ENCODE results near the gene F5.

Gene F5

GRCh38 chr1:169586395-169587255 is at the start of gene F5:
F5 (minus strand) TSS chr1:169586481; CDS start chr1:169586386, 95 bp downstream.
- peak; percentile 78 for DNase-seq

- no peak for DNase-seq
Observed at GRCh38 chr1:169634877-169635276, 48.6 kb upstream of the F5 start.

- no peak for DNase-seq
Observed at GRCh38 chr1:169634145-169634544, 47.9 kb upstream of the F5 start.

GRCh38 chr1:169631249-169631648 is 45.0 kb upstream of the F5 start:
- DNase-seq = no peak

- no peak for DNase-seq
Observed at GRCh38 chr1:169630006-169630405, 43.7 kb upstream of the F5 start, which contains the start of gene SELP. SELP (minus strand) TSS chr1:169630124; CDS start chr1:169630074, 50 bp downstream.

GRCh38 chr1:169624912-169625311 is 38.6 kb upstream of the F5 start:
- no peak for DNase-seq

DNA sequence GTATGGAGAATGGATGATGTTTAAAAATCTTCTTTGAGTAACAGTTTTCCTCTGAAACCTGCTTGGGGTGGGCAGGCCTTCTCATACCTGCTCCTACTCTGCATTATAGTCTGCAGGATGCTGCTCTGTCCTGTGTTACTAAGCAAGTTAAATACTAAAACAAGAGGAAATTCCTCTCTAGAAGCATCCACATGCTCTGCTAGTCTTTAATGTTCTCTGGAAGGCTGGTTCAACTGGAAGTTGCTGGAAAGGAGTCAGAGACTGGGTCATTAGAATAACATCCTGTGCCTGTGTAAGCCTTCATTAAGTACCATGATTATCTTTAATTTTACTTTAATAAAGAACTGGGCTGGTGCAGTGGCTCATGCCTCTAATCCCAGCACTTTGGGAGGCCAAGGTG is 37.8 kb upstream of the F5 start:
- no peak for DNase-seq

GRCh38 chr1:169623132-169623926 is 37.0 kb upstream of the F5 start:
- DNase-seq = no peak

GRCh38 chr1:169620565-169620964 is 34.3 kb upstream of the F5 start:
- no peak for DNase-seq

DNA sequence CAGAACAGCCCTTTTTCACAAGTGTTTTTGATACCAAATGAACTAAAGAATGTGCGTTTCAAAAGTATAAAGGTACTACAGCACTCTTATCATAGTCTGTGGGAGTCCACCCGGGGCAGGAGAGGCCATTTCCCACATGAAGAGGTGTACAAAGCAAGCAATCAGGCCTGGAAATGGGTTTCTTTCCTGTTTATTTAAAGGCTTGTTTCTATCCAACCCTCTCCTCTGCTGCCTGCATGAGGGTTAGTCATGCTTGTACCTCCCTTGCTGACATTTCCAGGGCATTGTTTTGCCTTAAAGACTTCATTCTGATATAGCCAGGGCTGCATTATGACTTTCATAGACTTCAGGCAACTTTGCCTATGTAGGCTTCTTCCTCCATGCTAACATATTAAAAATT is 32.1 kb upstream of the F5 start:
- DNase-seq = no peak

DNA sequence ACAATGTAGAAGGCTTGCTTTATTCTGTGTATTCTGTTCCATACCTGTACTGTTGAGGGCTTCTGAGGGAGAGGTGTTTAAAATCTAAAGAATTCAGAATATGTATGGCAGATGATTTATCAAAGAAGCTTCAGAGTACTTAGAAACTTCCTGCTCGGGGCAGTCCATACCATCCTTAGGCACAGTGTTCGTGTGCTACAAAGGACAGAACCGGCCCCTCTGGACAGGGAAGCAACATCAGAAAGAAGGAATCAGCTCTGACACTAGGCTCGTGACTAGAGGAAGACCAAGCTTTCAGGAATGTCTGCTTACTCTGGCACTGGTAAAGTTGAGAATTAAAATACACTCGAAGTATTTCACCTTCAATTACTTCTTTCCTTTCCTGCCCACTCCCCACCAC is 29.5 kb upstream of the F5 start:
- no peak for DNase-seq

GRCh38 chr1:169610858-169611257 is 24.6 kb upstream of the F5 start:
- DNase-seq = peak; percentile 26

DNA sequence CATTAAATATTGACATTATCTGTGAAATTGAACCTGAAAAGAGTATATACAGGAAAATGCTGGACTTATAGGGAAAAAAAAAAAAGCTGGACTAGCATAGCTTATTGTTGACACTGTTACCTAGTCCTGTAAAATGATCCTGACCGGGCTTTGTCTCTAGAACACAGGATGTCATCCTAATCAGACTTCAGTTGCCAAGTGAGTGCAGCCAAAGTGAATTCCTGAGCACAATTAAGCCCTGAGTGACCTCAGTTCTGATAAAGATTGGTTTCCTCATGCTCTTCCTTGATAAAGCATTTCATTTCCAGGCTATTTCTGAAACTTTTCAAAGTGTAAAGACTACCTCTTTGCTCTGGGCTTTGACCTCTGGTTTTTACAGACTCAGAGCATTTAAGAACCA is 23.8 kb upstream of the F5 start:
- no peak for DNase-seq

- peak; percentile 86 for DNase-seq
Observed at GRCh38 chr1:169608226-169608625, 21.9 kb upstream of the F5 start.

DNA sequence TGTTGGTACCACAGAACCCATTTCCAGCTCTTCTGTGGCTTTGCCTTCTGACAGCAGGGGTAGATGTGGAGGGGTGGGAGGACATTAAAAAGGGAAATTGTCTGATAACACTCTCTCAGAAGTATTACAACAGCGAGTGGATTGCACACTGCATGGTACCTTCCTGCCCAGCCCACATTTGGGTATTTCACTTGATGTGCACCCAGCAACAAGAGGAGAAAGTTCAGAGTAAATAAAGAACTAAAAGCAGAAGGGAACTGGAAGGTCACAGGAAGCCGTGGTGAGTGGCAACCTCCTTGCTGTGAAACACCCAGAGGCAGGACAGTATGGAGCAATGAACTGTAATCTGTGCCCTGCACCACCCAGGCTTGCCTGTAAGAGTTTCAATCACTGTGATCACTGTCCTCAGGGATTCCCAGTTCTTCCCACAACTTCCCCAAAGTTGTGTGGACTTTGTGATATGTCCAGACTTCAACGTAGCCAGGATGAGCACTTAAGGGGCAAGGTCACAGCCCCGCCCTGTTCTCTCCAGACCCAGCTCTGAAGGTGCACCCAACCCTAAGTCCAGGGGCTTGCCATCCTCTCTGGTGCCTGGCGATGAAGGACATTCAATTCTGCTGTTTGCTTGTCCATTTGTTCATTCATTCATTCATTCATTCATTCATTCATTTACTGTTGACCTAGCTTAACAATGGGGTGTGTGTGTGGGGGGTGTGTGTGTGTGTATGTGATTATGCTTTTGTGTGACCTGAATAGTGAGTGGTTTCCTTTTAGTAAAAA is 18.7 kb upstream of the F5 start:
- peak; percentile 91 for DNase-seq

GRCh38 chr1:169601096-169601881 is 15.0 kb upstream of the F5 start:
- peak; percentile 62 for DNase-seq

DNA sequence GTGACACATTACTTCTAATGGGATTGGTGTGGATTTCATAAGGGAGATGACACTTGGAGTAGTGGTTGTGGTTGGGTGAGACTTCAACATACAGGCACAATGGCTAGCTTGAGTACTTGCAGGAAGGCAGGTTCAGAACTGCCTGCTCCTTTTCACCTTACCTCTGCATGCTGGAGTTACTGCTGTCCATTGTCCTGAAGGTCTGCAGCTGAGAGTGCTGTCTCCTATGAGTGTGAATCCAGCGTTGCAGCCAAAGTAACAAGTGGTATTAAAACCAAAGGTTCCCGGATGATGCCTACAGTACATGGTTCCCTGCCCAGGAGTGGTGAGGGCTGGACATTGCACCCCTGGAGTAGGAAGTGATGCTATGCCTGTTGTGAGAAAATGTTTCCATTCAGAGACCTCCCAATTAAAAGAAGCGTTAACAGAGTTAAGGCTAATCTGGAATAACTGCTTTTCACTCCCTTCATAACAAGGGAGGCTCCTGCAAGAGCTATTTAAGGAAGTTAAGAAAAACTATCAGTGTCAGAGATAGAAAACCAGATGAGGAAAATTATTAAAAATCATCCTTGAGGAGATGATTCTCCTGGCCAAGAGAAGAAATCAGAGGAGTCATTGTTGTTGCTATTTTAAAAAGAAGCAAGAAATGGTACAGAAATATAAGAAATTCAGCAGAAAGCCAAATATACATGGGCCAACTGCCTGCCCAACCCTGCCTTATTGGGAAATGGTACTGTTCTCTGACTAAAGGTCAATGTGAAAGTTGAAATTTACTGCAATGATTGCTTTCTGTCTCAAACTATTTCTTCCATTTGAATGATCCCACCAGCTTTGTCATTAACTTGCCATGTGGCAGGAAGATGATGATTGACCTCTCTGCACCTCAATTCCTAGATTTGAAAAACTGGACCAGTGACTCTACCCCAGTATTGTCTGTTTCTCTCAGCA is 9.8 kb upstream of the F5 start:
- no peak for DNase-seq

DNA sequence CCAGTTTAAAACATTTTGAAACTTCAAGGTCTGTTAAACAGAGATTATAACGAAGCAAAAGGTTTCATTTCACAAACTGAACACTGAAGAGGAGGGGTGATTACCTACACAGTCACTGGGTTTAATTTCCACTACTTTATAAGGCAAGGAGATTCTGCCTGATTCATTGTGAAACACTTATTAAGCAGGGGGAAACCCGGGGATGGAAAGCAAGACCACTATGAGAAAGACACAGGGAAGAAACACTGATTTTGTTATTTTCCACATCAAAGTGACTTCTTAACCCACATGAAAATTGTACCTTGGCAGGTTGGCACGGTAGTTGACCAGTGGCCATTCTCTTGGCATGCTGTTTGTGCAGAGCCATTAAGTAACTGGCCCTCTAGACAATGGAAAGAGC is 8.1 kb upstream of the F5 start:
- DNase-seq = no peak

GRCh38 chr1:169590932-169591331 is 4.7 kb upstream of the F5 start:
- no peak for DNase-seq

DNA sequence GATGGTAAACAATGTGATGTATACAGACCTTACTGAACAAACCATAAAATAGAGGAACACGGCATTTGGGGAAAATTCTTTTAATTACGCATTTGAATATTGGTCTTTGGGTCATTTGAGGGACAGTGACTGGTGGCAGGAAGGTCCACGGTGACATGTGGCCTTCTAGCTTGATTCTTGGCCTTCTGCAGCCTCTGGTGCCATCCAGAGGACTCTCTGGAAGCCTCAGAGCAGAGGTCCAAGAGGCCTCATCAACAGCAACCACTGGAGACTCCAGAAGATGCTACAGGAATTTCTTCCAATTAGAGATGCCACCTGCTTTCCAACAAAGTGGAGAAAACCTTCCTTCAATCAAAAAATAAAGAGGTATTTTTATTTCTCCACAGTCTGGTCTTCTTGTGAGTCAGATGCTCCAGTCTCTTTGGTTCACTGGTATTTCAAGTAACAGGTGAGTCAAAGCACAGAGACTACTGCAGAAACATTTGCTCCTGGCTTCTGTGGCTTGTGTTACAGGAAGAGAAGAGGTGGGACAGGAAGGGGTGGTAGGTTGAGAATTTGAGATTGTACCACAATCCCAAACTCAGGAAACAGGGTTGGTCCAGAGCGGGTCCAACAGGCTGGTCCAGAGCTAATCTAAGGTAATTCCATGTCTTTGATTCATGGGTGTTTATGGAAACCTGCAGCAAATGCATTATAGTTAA is 2.7 kb upstream of the F5 start:
- no peak for DNase-seq

GRCh38 chr1:169588112-169588511 is 1.8 kb upstream of the F5 start:
- DNase-seq = no peak
